Parathyroid adenoma (tissue), 2 donors: ENCODE measurements around the gene LDAF1.

Experiments
- H2AFZ ChIP-seq: fragments of 300-600 bp; sonication (generic); one replicate; pipeline ENCODE4 v1.7.0; 2017; ENCODE audit warnings: antibody characterized with exemption, mild to moderate bottlenecking
- H3K27ac ChIP-seq: fragments of 300-600 bp; sonication (generic); one replicate; pipeline ENCODE4 v1.7.0; 2017
- H3K27me3 ChIP-seq: fragments of 300-600 bp; sonication (generic); one replicate; pipeline ENCODE4 v1.7.0; 2017; ENCODE audit warnings: low read length; ENCODE audit not compliant: control insufficient read depth, insufficient read depth
- H3K36me3 ChIP-seq: fragments of 300-600 bp; sonication (generic); one replicate; pipeline ENCODE4 v1.7.0; 2017; ENCODE audit warnings: low read length; ENCODE audit not compliant: control insufficient read depth, insufficient read depth
- H3K4me1 ChIP-seq: fragments of 300-600 bp; sonication (generic); one replicate; pipeline ENCODE4 v1.7.0; 2017; ENCODE audit warnings: control low read depth
- H3K4me2 ChIP-seq: fragments of 300-600 bp; sonication (generic); one replicate; pipeline ENCODE4 v1.7.0; 2017; ENCODE audit warnings: low read length
- H3K4me3 ChIP-seq: fragments of 300-600 bp; sonication (generic); one replicate; pipeline ENCODE4 v1.7.0; 2017; ENCODE audit warnings: low read depth, low read length
- H3K79me2 ChIP-seq: fragments of 300-600 bp; sonication (generic); one replicate; pipeline ENCODE4 v1.7.0; 2017; ENCODE audit warnings: control low read depth
- H3K9ac ChIP-seq: fragments of 300-600 bp; sonication (generic); one replicate; pipeline ENCODE4 v1.7.0; 2017; ENCODE audit warnings: mild to moderate bottlenecking
- H3K9me3 ChIP-seq: fragments of 300-600 bp; sonication (generic); one replicate; pipeline ENCODE4 v1.7.0; 2017; ENCODE audit warnings: low read length; ENCODE audit not compliant: control insufficient read depth
- TF ChIP-seq, protein P1 (sequence below): fragments of 300-600 bp; sonication (generic); IDR thresholded peaks from one replicate; pipeline ENCODE4 v1.7.0; 2017; ENCODE audit warnings: antibody characterized with exemption, mild to moderate bottlenecking
- donor health status: primary hyperparathyroidism.

The LDAF1 gene

DNA sequence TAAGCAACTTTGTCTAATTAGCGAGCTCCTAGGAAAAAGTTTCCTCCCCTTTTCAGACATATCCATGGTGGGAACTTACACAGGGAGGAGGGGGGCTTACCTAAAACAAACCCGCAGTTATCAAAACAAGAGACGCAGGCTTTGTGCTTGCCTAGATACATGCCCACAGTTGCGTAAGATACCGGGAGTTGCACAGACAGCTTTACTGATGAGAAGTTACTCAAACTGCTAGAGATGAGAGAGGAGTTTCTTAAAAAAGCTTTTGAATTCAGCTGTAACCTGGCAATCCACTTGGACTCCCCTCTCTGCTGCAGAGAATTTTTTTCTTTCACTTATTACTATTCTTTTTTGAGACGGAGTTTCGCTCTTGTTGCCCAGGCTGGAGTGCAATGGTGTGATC is 59.7 kb downstream of the LDAF1 start:
- H3K4me3 ChIP-seq: no peak overlapping the region
- no peaks in the 10 kb centered on the region for H3K4me1 ChIP-seq
- no peak overlapping the region for H3K9ac ChIP-seq
- no peaks in the 10 kb centered on the region for H3K9me3 ChIP-seq
- H3K27ac ChIP-seq: no peak overlapping the region
- no peaks in the 10 kb centered on the region for H3K79me2 ChIP-seq
- TF ChIP-seq, protein P1, sequence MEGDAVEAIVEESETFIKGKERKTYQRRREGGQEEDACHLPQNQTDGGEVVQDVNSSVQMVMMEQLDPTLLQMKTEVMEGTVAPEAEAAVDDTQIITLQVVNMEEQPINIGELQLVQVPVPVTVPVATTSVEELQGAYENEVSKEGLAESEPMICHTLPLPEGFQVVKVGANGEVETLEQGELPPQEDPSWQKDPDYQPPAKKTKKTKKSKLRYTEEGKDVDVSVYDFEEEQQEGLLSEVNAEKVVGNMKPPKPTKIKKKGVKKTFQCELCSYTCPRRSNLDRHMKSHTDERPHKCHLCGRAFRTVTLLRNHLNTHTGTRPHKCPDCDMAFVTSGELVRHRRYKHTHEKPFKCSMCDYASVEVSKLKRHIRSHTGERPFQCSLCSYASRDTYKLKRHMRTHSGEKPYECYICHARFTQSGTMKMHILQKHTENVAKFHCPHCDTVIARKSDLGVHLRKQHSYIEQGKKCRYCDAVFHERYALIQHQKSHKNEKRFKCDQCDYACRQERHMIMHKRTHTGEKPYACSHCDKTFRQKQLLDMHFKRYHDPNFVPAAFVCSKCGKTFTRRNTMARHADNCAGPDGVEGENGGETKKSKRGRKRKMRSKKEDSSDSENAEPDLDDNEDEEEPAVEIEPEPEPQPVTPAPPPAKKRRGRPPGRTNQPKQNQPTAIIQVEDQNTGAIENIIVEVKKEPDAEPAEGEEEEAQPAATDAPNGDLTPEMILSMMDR: no peak
- no peaks in the 10 kb centered on the region for H3K27me3 ChIP-seq
- H3K4me2 ChIP-seq: no peak overlapping the region
- no peaks in the 10 kb centered on the region for H3K36me3 ChIP-seq
- no peak overlapping the region for H2AFZ ChIP-seq

DNA sequence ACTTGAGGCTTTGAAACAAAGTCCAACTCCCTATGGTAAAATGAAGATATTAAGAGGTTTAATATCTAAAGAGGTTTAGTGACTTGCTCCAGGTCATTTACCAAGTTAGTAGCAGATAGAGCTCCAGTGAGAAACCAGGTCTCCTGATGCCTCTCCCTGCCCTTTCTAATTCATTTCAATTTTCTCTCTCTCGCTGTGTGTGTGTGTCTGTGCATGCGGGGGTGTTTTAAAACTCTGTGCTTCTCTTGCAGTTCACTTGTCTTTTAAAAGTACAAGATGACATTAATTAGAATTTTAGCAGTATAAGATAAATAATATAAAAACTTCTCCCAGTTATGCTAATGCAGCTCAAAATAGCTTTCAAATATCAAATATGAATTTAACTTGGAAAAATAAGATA is 61.1 kb downstream of the LDAF1 start:
- Histone ChIP-seq H3K36me3 (no peaks in the 10 kb centered on the region), H3K9ac (no peak overlapping the region), H2AFZ (no peak overlapping the region), H3K4me1 (no peaks in the 10 kb centered on the region), H3K4me3 (no peak overlapping the region), H3K79me2 (no peaks in the 10 kb centered on the region), H3K9me3 (no peaks in the 10 kb centered on the region), H3K4me2 (no peak overlapping the region), H3K27me3 (no peaks in the 10 kb centered on the region), H3K27ac (no peak overlapping the region)
- TF ChIP-seq, protein P1: no peak

DNA sequence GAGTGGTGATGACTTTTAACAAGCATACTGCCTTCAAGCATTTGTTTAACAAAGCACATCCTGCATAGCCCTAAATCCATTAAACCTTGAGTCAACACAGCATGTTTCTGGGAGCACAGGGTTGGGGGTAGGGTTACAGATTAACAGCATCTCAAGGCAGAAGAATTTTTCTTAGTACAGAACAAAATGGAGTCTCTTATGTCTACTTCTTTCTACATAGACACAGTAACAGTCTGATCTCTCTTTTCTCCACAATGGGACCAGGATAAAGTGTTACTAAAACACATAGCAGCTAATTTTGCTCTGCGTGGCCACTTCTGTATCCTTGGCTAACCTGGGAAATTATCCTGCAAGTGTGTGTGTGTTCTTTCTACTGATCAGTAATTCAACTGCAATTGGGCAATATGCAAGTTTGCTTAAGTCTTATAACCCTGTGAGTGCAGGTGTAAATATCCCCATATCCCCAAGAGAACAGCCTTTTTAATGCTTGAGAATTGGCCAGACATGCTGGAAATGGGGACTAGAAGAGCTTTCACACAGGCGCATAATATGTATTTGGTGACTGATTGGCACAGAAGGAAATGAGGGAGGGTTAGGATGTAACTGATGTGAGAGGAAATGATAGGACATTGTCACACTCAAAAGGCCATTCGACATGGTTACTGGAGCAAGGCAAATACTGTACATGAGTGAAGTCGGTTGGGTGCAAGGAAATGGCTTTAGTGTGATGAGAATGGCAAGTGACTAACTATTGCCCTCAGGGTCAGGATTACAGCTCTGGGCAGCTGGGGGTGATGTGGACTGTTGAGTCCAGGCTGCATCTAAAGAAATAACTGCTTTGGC is 64.2 kb downstream of the LDAF1 start:
- H3K27ac ChIP-seq: no peak overlapping the region
- H3K4me2 ChIP-seq: no peak overlapping the region

DNA sequence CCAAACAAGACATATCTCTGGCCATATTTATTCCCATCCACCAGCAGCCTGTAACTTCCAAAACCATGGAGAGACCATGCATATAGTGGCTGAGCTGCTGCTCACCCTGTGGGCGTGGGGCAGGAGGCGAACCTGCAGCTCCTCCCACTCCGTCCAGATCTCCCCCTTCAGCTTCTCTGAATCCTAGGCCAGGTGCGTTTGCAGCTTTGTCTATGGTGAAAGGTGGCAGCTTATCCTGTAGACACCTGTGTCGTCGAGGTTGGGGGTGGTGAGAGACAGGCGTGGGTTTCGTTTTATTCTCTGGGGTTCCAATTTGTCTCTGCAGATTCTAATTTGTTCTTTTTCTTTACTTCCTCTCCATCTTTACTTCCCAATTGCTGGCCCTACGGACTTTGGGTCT is 65.3 kb downstream of the LDAF1 start:
- TF ChIP-seq, protein P1: no peak

More for the DNA sequence above, 64.2 kb downstream of the LDAF1 start:
- TF ChIP-seq, protein P1: no peak
- H3K9me3 ChIP-seq: no peaks in the 10 kb centered on the region
- H3K79me2 ChIP-seq: no peaks in the 10 kb centered on the region
- H3K9ac ChIP-seq: no peak overlapping the region
- H3K4me1 ChIP-seq: no peaks in the 10 kb centered on the region
- no peaks in the 10 kb centered on the region for H3K27me3 ChIP-seq
- no peak overlapping the region for H2AFZ ChIP-seq
- H3K4me3 ChIP-seq: no peak overlapping the region
- H3K36me3 ChIP-seq: no peaks in the 10 kb centered on the region

DNA sequence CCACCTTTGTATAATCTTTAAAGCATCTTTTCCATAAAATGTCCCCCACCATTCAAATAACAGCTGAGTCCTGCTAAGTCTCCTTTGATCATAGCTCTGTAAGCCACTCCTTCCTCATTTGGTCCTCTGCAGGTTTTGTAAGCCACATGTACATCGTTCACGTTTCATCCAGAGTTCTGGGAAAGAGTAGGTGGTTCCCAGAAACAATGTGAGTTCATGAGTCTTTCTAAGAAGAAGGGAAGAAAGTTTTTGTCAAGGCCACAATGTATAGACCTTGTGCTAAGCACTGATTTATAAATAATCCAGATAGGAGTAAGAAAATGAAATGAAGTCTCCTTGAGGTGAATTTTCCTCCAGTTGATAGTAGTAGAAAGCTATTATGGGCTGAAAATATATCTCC is 66.3 kb downstream of the LDAF1 start:
- Histone ChIP-seq H3K4me3 (no peak overlapping the region), H3K9me3 (no peaks in the 10 kb centered on the region), H3K9ac (no peak overlapping the region), H3K27me3 (no peaks in the 10 kb centered on the region), H3K4me2 (no peak overlapping the region), H3K4me1 (no peaks in the 10 kb centered on the region), H2AFZ (no peak overlapping the region), H3K36me3 (no peaks in the 10 kb centered on the region), H3K79me2 (no peaks in the 10 kb centered on the region), H3K27ac (no peak overlapping the region)
- TF ChIP-seq, protein P1: no peak

More for the DNA sequence above, 65.3 kb downstream of the LDAF1 start:
- H3K79me2 ChIP-seq: no peaks in the 10 kb centered on the region
- no peaks in the 10 kb centered on the region for H3K27me3 ChIP-seq
- no peak overlapping the region for H3K4me2 ChIP-seq
- H3K36me3 ChIP-seq: no peaks in the 10 kb centered on the region
- H3K9ac ChIP-seq: no peak overlapping the region
- no peak overlapping the region for H2AFZ ChIP-seq
- no peak overlapping the region for H3K27ac ChIP-seq
- H3K9me3 ChIP-seq: no peaks in the 10 kb centered on the region
- H3K4me3 ChIP-seq: no peak overlapping the region
- H3K4me1 ChIP-seq: no peaks in the 10 kb centered on the region
